ENCODE results near the gene ZMAT5.
A peak's percentile ranks its signal among the peaks of the same experiment; 100 is the strongest.

Gene ZMAT5

GRCh38 chr22:29766632-29767170, at the start of gene ZMAT5:
Gene ZMAT5 (minus strand): TSS chr22:29767007. CDS start chr22:29748544, 18,463 bp downstream.
- peak; percentile 95 for DNase-seq (ENCODE audit: low read depth)

GRCh38 chr22:29816539-29816938, 49.7 kb upstream of the ZMAT5 start:
- DNase-seq (ENCODE audit: low read depth) = no peak

GRCh38 chr22:29816128-29816527, 49.3 kb upstream of the ZMAT5 start:
- DNase-seq (ENCODE audit: low read depth) = peak; percentile 20

GRCh38 chr22:29815580-29815979, 48.8 kb upstream of the ZMAT5 start:
- no peak for DNase-seq (ENCODE audit: low read depth)

GRCh38 chr22:29814003-29814402, 47.2 kb upstream of the ZMAT5 start:
- no peak for DNase-seq (ENCODE audit: low read depth)

- no peak for DNase-seq (ENCODE audit: low read depth)
These were observed 46.8 kb upstream of the ZMAT5 start for GRCh38 chr22:29813563-29813962.

GRCh38 chr22:29813126-29813525, 46.3 kb upstream of the ZMAT5 start:
- DNase-seq (ENCODE audit: low read depth) = no peak

- DNase-seq (ENCODE audit: low read depth) = no peak
These were observed 44.6 kb upstream of the ZMAT5 start for GRCh38 chr22:29811377-29811776.

GRCh38 chr22:29810216-29810615, 43.4 kb upstream of the ZMAT5 start:
- no peak for DNase-seq (ENCODE audit: low read depth)

- no peak for DNase-seq (ENCODE audit: low read depth)
These were observed 39.4 kb upstream of the ZMAT5 start for GRCh38 chr22:29806196-29806595.

GRCh38 chr22:29804985-29805384, 38.2 kb upstream of the ZMAT5 start:
- DNase-seq (ENCODE audit: low read depth) = no peak

GRCh38 chr22:29803190-29803589, 36.4 kb upstream of the ZMAT5 start:
- DNase-seq (ENCODE audit: low read depth) = no peak

- no peak for DNase-seq (ENCODE audit: low read depth)
These were observed 35.0 kb upstream of the ZMAT5 start for GRCh38 chr22:29801796-29802195.

GRCh38 chr22:29801153-29801552, 34.3 kb upstream of the ZMAT5 start:
- no peak for DNase-seq (ENCODE audit: low read depth)

- DNase-seq (ENCODE audit: low read depth) = peak; percentile 88
These were observed 32.4 kb upstream of the ZMAT5 start for GRCh38 chr22:29799217-29799680.

GRCh38 chr22:29798801-29799200, 32.0 kb upstream of the ZMAT5 start:
- no peak for DNase-seq (ENCODE audit: low read depth)

- DNase-seq (ENCODE audit: low read depth) = no peak
These were observed 31.5 kb upstream of the ZMAT5 start for GRCh38 chr22:29798318-29798717.

- no peak for DNase-seq (ENCODE audit: low read depth)
These were observed 30.5 kb upstream of the ZMAT5 start for GRCh38 chr22:29797351-29797750.

- DNase-seq (ENCODE audit: low read depth) = no peak
These were observed 28.9 kb upstream of the ZMAT5 start for GRCh38 chr22:29795663-29796062.

- DNase-seq (ENCODE audit: low read depth) = no peak
These were observed 26.6 kb upstream of the ZMAT5 start for GRCh38 chr22:29793396-29793795.

GRCh38 chr22:29790061-29790460, 23.3 kb upstream of the ZMAT5 start:
- no peak for DNase-seq (ENCODE audit: low read depth)

GRCh38 chr22:29788339-29789279, 21.8 kb upstream of the ZMAT5 start:
- no peak for DNase-seq (ENCODE audit: low read depth)

GRCh38 chr22:29787371-29787980, 20.7 kb upstream of the ZMAT5 start:
- no peak for DNase-seq (ENCODE audit: low read depth)
